CD4-positive, alpha-beta T cell treated with Interleukin-17A for 4 hours (primary cell): ENCODE measurements around the gene ERBB3.
A peak's percentile ranks its signal among the peaks of the same experiment; 100 is the strongest.
"Not testable (repeated sequence)": the region's sequence is repeated elsewhere in the genome, so short reads cannot be mapped to it uniquely, and the experiment has no call there.

Experiments
- DNase-seq: peaks from one replicate; pipeline ENCODE4 v3.0.0-alpha.2; 2020; ENCODE audit warnings: mixed read lengths

The ERBB3 gene

DNA sequence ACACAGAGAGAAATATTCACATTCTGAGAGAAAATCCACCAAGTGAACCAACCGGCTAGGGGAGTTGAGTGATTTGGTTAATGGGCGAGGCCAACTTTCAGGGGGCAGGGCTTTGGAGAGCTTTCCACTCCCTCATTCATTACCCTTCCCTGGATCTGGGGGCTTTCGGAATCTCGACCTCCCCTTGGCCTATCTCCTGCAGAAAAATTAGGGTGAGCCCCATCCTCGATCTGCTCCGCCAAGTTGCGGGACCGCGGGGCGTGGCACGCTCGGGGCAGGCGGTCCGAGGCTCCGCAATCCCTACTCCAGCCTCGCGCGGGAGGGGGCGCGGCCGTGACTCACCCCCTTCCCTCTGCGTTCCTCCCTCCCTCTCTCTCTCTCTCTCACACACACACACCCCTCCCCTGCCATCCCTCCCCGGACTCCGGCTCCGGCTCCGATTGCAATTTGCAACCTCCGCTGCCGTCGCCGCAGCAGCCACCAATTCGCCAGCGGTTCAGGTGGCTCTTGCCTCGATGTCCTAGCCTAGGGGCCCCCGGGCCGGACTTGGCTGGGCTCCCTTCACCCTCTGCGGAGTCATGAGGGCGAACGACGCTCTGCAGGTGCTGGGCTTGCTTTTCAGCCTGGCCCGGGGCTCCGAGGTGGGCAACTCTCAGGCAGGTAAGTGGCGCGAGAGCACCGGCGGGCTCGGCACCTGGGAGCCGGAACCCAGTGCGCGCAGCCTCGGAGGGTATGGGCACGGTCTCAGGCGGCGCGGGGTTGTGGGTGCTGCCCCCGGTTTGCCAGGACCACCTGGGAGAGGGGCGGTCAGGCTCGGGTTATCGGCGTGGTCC lies at the start of gene ERBB3:
TSS of gene ERBB3 (plus strand) at position 443 of the 833 bp plus-strand sequence. CDS start at position 579, 136 bp downstream.
- DNase-seq: peak; percentile 83

- peak; percentile 51 for DNase-seq
Observed at GRCh38 chr12:56031987-56032386, 48.0 kb upstream of the ERBB3 start.

DNA sequence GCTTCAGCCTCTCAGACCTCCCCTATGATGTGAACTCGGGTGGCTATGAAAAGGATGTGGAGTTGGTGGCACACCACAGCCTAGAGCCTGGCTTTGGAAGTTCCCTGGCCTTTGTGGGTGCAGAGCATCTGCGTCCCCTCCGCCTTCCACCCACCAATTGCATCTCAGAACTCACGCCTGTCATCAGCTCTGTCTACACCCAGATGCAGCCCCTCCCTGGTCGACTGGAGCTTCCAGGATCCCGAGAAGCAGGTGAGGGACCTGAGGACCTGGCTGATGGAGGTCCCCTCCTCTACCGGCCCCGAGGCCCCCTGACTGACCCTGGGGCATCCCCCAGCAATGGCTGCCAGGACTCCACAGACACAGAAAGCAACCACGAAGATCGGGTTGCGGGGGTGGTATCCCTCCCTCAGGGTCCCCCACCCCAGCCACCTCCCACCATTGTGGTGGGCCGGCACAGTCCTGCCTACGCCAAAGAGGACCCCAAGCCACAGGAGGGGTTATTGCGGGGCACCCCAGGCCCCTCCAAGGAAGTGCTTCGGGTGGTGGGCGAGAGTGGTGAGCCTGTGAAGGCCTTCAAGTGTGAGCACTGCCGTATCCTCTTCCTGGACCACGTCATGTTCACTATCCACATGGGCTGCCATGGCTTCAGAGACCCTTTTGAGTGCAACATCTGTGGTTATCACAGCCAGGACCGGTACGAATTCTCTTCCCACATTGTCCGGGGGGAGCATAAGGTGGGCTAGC lies 45.2 kb upstream of the ERBB3 start:
- peak; percentile 12 for DNase-seq

- DNase-seq: no peak
Observed at GRCh38 chr12:56037161-56037560, 42.8 kb upstream of the ERBB3 start.

DNA sequence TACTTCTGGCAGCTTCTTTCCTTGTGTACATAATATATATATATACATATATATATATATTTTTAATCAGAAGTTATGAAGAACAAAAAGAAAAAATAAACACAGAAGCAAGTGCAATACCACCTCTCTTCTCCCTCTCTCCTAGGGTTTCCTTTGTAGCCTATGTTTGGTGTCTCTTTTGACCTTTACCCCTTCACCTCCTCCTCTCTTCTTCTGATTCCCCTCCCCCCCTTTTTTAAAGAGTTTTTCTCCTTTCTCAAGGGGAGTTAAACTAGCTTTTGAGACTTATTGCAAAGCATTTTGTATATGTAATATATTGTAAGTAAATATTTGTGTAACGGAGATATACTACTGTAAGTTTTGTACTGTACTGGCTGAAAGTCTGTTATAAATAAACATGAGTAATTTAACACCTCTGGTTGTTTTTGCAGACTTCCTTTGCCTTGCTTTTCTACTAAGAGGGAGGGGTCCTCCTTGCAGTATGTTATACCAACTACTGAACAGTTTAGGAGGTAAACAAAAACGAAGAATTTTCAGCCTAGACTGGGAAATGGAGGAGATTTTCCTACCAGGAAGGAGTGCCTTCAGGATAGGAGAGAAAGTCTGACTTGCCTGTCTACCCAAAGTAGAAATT lies 41.8 kb upstream of the ERBB3 start:
- no peak for DNase-seq

DNA sequence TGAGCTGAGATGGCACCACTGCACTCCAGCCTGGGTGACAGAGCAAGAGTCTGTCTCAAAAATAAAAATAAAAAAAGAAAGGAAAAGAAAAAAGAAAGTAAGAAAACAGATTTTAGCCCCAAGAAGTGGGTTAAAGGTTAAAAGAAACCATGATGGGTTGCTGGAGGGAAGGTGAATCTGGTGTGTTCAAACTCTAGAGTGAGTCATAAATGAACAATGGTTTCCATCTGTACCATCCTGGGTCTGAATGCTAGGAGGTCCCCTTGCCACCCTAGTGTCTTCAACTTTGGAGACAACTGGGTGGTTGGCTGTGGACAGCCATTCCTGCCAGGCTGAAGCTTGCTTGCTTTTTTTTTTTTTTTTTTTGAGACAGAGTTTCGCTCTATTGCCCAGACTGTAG lies 39.8 kb upstream of the ERBB3 start:
- DNase-seq: no peak

- DNase-seq: no peak
Observed at GRCh38 chr12:56040963-56041551, 38.9 kb upstream of the ERBB3 start.

- peak; percentile 91 for DNase-seq
Observed at GRCh38 chr12:56041552-56042429, 38.2 kb upstream of the ERBB3 start, which contains the start of gene RPS26. Gene RPS26 (plus strand): TSS chr12:56041918. CDS start chr12:56042167, 249 bp downstream.

- DNase-seq: not testable (repeated sequence)
Observed at GRCh38 chr12:56042430-56042813, 37.5 kb upstream of the ERBB3 start.

DNA sequence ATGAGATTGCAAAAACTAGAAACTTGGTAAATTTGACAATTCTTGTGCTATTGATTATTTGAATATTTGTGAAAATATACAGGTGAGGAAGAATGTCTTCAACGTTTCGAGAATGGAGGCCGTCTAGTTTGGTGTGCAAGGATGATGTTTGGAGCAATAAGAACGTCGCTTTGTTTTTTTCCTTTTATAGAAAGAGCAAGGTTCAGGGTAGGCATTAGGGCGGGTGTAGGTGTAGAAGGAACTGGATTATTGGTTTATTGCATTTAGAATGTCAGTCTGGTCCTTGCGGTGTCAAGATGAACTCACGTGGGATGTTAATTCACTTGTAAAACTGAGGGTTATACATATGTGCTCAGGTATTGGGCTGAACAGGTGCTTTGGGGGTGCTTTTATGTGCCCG lies 37.1 kb upstream of the ERBB3 start:
- no peak for DNase-seq

GRCh38 chr12:56046027-56046780 lies 33.8 kb upstream of the ERBB3 start:
- no peak for DNase-seq

- DNase-seq: no peak
Observed at GRCh38 chr12:56053407-56053893, 26.5 kb upstream of the ERBB3 start.

- DNase-seq: not testable (repeated sequence)
Observed at GRCh38 chr12:56059964-56060363, 20.0 kb upstream of the ERBB3 start.

GRCh38 chr12:56061982-56062381 lies 18.0 kb upstream of the ERBB3 start:
- DNase-seq: no peak

GRCh38 chr12:56062996-56063395 lies 17.0 kb upstream of the ERBB3 start:
- no peak for DNase-seq

GRCh38 chr12:56071648-56072047 lies 8.3 kb upstream of the ERBB3 start:
- no peak for DNase-seq

DNA sequence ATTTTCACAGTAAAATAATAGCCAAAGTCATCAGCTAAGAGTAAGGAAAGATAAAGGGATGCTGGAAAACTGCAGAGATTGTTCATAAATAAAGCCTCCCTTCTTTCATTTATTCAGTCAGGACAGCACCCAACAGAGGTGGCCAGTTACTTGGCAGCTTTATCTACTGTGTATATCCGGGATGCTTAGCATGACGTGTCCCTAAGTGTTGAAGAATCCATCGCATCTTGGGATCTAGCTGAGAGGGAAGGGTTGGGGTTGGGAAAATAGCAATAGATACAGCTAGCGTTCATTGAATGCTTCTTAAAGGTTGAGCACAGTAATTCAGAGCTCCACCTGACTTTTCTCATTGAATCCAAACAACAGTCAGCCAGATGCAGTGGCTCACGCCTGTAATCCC lies 5.6 kb upstream of the ERBB3 start:
- no peak for DNase-seq

DNA sequence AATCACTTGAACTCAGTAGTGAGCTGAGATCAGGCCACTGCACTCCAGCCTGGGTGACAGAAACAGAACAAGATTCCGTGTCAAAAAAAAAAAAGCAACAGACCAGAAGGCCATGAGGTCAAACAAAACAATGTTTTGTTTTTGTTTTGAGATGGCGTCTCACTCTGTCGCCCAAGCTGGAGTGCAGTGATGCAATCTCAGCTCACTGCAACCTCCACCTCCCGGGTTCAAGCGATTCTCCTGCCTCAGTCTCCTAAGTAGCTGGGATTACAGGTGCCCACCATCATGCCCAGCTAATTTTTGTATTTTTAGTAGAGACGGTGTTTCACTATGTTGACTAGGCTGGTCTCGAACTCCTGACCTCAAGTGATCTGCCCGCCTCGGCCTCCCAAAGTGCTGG lies 2.0 kb upstream of the ERBB3 start:
- DNase-seq: not testable (repeated sequence)

- no peak for DNase-seq
Observed at GRCh38 chr12:56078427-56078826, 1.5 kb upstream of the ERBB3 start.

DNA sequence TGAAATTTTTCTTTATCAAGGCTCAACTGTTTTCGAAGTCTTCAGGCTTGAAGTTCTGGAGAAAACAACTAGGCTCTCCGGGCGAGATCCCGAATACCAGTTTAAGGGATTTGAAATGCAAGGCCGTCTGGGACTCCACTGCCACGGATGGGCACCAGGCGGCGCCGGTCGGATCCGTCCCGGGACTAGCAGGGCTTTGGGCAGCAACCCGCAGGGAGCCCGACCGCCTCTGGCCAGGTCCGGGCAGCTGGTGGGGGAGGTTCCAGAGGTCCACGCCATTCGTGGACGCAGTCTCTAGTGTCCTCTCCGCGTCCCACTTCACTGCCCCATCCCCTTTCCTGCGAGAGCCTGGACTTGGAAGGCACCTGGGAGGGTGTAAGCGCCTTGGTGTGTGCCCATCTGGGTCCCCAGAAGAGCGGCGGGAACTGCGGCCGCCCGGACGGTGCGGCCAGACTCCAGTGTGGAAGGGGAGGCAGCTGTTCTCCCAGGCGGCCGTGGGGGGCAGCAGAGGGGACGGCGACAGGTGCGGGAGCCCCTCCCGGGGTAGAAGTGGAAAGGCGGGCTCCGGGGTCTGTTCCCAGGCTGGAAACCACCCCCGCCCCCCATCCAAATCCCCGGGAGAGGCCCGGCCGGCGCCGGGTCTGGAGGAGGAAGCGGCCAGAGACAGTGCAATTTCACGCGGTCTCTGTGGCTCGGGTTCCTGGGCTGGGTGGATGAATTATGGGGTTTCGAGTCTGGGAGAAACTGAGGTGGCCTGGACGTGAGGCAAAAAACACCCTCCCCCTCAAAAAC lies 838 bp upstream of the ERBB3 start:
- peak; percentile 67 for DNase-seq
